ENCODE measurements around the gene UBAC1.
A peak's percentile ranks its signal among the peaks of the same experiment; 100 is the strongest.

Gene UBAC1

DNA sequence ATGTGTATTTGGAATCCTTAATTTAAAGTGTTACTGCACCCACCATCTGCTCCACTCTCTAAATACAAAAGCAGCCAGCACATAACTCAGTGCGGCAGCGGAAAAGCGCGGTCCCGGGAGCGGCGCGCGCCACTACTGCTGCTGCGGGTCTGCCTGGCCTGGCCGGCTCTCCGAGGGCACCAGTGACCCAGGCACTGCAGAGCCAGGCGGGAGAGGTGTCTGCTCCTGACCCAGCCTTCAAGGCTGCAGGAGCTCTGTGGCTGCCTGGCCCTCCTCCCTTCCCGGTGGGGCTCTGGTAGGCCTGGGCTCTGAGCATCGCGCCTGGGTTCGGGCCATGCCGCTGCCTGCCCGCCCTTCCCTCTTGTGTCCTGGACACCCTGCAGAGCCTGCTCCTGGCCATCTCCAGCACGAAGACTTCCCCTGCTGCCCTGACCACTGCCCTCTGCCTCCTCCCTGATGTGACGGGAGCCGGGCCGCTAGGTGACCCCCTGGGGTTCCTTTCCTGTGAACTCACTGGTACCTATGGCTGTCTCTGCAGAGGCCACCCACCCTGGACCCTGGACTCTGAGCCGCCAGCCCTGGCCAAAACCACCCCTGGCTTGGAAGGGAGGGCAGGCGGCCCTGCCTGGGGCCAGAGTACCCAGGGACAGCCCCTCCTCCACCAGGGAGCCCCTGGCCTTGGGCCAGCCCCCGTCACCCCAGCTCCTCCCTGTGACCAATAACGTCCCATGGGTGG is 32.8 kb upstream of the UBAC1 start:
- DNase-seq = no peak

DNA sequence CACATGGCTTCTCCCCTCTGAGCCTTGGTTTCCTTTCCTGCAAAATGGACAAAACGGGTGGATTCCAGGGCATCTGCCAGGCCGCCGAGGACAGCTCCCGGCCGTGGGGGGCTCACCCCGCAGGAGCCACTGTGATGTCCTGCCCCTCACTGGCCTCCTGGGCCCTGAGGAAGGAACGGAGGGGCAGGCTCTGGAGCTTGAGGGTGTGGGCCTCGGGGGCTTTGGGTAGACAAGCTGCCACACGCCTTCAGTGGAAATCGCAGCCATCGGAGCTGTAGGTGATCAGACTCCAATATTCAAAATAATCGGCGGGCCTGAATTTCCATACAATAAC is 32.2 kb upstream of the UBAC1 start:
- no peak for DNase-seq

DNA sequence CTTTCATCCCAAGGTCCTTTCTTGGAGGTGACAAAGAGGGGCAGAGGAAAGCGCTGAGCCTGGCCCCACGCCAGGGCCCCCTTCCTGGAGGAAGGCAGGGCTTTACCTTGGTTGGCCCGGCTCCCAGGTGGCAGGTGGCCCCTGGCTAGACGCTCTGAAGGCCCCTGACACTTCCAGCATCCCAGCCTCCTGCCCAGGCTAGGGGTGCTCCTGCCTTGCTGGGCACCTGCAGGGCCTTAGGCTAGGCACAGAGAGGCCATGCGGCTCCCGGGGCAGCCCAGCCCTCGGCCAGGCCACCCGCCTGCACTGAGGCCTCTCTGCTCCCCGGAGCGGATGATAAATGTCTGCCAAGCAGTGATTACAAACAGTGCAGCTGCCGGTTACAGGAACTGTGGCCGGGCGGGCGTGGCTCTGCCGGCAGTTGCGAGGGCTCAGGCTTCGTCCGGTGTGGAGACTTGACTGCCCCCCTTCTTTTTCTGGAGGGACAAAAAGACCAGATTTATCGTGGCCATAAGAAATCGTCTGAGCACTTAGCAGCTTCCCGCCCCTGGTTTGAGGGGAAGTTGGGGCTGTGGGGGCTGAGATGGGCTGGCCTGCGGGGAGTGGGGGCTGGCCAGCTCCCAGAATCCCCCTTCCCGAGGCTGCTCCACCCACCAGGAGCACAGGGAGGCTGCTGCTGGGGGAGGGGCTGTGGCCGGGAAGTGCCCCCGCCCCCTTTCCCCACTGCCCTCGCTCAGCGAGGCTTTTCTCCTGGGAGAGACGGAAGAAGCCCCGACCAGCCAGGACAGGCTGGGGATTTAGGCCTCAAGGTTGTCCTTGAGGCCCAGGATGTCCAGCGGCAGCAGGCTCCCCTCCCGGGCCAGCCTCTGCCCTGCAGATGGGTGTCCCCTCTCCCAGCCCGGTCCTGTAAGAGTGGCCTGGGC is 31.6 kb upstream of the UBAC1 start:
- no peak for DNase-seq

DNA sequence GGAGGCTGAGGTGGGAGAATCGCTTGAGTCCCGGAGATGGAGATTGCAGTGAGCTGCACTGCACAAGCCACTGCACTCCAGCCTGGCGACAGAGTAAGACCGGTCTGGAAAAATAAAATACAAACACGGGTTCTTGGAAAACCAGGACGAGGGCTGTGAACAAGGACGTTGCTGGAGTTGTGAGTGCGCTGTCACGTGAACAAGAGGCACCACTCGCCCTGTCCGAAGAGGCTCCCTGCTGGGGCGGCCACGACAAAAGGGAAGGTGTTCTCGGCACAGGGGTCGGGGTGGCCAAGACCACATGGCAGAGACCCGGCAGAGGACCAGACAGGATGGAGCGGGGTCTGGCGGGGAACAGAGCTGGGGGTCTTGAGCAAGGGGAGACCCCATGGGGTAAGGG is 30.6 kb upstream of the UBAC1 start:
- DNase-seq = no peak

DNA sequence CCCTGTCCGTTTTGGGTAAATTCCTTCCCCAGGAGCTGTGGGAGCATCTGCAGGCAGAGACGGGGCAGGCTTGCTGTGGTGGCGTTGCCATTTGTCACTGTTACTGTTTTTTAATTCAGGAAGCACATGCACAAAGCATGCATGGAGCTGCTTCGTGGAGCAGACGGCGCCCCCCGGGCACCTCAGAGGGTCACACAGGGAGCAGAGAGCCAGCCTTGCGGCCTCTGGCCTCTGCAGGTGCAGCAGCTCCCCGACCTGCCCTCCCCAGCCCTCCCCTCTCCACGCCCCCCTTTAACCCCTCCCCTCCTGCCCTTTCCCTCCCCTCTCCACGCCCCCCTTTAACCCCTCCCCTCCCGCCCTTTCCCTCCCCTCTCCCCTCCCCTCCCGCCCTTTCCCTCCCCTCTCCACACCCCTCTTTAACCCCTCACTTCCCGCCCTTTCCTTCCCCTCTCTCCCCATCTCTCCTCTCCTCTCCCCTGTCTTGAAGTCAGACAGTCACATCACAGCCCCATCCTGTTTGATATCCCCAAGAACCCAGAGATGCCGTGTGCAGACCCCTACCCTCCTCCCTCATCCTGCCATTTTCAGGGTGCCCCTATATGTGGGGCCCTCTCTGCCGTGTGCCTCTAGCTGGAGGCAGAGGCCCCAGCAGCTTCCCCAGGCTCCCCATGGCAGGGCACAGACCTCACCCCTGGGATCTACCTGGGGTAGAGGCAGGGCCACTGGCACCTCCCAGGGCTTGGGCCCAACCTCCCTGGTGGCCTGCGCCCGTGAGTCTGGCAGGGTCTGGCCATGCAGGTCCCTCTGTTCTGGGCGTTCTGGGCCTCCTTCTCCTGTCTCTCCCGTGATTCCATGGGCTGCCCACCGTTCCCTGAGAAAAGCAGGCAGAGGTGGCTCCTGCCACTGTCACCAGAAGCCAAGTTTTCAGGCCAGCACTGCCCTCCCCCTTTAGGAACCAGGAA is 29.6 kb upstream of the UBAC1 start:
- DNase-seq = peak; percentile 21

DNA sequence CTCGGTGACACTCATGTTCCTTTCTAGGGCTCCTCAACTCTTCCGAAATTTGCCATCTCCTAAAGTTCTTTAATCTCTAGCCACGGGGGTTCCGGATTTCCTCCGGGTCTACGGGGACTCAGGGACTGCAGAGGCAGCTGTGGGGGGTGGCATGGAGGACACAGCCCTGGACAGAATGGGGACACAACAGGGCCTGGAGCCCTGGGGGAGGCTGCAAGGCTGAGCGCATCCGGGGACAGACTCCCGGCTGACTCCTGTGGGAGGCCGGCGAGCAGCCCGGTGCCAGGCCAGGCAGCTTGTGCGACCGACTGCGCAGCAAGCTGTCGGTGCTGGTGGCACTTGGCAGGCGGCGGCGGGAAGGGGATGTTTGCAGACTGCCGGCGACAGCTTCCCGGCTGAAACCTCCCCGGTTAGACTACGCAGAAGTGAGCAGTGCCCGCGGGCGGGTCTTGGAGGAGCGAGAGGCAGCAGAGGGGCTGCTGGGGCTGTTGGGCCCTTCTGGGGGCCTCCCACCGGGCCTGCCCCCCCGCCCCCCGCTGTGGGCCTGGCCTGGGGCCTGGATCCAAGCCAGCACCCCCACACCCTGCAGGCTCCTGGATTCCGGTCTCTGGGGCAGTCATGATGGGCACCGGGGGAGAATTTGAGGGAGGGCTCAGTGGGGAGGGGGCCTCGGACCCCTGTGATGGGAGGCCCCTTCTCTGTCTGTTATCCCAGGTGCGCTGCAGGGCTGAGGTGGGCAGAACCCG is 28.7 kb upstream of the UBAC1 start:
- DNase-seq = peak; percentile 57

DNA sequence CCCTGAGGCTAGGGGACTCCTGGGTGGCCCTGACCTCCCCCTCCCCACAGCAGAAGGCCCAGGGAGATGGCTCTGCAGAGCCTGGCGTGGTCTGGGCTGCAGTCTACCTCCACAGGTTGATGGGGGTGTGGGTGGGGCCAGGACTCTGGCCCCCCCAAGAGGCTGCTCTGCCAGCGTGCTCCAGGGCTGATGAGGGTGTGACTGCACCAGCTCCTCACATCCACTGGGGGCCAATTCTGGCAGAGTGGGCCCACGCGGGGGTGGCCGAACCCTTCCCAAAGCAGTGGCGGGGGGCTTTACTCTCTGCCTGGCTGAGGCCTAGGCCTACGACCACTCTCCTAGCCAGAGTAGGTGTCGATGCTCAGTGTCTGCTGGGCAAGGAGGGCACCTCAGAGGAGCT is 28.0 kb upstream of the UBAC1 start:
- no peak for DNase-seq

DNA sequence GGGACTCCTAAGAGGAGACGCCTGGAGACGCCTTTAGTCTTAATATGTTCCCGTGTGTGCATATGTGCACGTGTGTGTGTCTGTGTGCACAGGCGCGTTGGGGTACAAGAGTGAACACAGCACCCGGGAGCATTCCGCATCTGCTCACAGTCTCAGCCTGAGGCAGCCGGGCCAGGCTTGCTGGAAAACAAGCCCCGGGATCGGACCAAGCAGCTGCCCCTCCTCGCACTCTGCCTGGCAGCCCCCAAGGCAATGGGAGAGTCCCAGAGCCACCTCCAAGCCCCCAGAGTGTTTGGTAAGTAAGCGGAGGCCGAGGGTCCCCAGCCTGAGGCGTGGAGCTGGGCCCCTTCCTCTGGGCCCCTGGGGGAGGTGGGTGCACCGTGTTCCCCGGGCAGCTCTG is 27.3 kb upstream of the UBAC1 start:
- no peak for DNase-seq

DNA sequence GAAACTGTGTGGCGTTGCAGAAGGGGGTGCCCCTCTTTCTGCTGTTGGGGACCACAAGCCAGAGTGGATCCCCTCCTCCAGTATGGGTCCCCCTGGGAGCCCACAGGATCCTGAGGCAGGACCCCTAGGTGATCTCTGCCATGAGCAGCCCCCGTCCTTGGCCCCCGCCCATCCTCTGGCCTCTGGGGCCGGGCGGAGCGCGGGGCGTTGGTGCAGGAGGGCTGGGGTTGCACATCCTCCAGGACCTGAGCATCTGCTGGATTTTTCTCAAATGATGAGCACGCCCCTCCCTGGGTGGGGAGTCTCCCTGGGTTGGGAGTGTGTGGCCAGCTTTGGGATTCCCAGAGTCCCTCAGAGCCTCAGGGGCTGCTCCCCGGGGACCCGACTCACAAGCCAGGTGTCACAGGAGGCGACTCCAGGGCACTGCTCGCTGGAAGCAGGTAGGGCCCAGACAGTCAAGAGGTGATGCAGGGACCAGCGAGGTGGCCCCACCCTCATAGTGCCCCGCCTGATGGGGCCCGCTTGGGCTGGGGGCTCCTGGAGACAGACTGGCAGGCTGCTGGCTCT is 26.7 kb upstream of the UBAC1 start:
- no peak for DNase-seq

DNA sequence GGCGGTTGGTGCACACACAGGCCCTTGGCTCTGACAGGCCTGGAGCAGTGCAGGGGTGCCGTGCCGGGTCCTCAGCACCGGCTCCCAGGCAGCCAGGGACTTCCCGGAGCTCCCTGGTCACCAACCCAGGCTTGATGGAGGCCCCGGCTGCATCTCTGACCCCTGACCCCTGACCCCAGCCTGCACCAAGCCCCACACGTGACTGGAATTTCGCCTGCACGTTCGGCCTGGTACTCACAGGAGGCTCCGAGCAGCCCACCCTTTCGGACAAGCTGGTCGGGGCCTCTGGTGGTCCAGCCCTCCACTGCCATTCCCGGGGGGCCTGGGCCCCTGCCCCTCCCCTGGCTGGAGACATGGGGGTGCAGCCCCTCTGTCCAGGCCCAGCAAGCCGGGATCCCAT is 25.4 kb upstream of the UBAC1 start:
- no peak for DNase-seq

DNA sequence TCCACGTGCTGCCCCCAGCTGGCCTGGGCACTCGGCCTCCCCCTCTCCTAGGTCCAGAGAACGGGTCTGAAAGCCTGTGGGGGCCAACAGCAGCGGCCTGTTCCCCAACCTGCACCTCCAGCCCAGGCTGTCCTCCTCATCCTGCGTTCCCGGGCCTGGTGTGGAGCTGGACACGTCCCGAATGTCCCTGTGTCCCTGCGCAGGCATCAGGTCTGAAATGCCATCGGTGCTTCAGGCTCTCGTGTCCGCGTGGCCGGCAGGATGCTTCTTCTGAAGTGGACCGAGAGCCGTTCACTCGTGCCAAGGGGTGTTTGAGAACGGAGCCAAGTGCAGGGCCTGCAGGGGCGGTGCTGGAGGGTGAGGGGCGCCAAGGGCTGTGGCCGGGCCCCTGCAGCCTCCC is 24.7 kb upstream of the UBAC1 start:
- DNase-seq = no peak

DNA sequence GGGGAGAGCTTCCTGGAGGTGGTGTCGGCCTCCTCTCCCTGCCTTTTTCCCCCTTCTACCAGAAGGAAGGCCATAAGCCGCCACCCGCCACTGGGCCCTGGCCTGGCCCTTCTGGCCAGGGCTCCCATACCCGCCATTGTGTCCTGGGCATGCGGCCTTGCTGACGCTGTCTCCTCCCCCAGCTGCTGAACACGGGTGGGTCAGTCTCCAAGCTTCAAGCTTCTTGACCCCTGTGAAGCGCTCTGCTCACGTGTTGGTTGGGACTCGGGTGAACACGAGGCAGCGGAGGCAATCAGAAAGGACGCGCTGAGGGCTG is 24.2 kb upstream of the UBAC1 start:
- DNase-seq = no peak

DNA sequence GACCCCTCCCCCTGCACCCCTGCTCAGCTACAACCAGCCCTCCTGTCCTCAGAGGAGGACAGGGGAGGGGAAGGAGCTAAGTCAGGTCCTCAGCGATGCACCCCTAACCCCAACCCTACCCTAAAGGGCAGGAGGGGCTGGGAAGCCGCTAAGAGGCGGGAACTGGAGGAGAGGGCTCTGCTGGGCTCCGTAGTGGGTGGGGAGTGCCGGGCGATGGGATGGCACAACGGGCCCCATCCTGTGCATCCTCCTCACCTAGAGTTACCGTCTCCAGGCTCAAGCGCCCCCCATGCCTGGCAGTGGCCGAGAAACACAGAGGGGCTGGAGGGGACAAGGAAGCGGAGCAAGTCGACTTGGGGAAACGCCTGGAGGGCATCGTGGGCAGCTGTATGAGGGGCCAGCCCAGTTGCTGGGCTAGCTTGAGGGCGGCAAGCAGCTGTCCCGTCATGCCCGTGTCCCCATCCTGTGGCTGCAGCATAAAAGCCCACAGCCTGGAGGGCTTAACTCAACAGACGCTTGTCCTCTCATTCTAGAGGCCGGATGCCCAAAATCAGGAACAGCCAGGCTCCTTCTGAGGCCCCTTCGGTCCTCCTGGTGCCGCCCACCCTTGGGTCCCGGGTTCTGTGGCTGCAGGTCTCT is 23.0 kb upstream of the UBAC1 start:
- DNase-seq = no peak

DNA sequence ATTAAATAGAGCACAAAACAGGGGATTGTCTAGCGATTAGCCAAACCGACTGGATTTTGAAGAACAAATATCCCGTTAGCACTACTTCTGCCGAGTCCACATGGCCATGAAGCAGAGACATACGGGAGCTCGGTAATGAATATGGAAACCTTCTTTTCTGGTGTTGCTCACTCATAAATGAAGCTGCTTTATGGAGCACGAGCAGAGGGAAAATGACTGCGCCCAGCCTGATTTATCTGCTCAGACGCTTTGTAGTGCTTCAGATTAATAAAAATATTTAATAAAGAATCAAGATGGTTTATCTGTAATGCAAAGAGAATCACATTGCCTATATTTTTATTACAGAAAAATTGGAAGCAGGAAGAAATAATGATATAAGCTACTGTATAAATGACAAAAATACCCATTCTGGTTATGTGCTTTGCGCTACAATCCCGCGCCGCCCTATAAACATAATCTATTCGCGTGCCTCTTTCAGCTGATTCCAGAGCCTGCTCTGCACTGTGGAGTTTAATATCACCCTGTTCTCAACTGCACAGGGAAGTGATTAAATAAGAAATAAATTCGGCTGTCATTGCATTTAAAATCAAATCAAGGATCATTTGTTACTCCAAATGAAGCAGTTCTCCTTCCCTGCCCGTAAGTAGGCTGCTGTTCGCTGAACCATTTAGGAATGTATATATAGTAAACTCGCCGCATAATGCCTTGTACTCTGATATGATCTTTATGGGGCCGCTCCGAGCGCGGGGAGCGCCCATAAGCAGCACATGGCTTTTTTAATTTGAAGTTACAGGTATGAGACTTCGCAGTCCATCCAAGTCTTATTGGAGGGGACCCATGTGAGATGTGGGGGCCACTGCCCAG is 22.3 kb upstream of the UBAC1 start:
- no peak for DNase-seq

DNA sequence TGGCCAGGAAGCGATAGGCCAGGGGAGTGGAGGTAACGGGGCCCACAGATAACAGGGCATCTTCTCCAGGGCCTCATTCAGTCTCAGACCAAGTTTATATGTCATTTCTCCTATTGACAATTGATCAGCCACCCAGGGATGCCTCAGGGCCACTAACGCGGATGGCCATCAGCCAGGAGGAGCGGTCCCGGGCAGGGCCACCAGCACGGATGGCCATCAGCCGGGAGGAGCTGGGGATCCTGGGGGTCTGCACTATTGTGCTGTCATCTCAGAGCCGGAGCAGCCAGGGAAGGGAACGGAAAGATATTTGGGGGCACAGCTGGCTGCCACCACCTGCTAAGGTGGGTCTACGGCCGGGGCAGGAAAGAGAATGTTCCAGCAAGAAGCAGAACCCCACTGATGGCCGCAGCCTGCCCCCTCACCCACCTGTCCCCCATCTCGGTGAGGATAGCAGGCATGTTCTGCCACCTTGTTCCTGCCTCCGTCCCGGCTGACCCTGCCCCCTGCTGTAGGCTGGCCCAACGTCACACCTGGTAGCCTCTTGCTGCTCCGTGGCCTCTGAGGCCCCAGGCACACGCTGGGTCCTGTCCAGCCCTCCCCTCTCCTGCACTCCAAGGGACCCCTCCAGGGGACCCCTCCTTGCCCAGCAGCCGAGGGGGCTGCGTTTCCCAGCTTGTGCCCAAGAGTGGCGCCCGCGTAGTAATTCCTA is 21.5 kb upstream of the UBAC1 start:
- no peak for DNase-seq

DNA sequence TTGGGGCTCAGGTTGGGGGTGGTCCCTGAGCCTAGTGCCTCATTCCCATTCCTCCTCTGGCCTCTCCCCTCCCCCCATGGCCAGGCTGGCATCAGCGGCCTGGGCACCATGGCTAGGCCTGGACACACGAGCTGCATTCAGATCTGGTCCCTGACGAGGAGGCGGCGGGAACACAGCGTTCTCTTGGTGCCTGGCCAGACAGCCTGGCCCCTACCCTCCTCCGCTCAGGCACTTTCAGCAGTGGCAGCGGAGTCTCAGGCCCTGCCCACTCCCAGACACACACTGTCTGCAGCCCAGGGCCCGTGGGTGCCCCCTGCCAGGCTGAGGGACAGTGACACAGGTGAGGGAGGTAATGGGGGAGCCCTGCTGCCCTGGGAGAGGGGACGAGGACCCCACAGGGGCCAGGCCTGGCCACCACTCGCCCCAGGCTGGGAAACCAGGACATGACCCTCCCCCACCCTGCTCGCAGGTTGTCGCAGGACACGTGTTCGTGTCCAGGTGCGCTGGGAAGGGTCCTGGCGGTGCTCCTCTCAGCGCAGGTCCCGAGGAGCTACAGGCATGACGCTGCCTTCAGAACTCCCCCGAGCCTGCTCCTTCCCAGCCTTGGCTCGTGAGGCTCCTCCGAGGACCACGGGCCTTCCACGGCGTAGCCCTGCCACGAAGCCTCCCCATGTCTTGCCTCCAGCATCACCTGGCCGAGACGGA is 19.9 kb upstream of the UBAC1 start:
- DNase-seq = no peak

DNA sequence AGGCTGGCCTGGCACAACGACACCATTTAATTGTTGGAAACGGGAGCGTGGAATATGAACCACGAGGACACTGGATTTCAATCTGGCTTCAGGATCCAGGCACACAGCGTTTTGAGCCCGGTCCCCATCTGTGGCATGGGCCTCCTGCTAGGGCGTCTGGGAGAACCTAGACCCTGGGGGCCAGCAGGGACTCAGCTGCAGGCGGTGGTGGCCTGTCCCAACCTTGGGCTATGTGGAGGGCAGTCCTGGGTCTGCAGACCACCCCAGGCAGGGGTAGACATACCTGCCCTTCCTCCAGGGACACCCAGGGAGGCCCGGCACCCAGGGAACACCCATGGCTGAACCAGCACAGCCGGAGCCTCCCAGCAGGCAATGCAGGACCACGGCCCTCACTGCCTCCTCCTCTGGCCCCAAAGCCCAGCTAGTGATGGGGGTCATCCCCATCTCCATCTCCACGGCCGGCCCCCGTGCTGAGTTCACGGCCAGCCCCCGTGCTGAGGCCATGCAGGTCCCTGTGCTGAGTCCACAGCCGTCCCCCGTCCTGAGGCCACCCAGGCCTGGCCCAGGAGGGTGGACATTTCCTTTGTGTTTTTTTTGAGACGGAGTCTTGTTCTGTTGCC is 18.5 kb upstream of the UBAC1 start:
- no peak for DNase-seq

DNA sequence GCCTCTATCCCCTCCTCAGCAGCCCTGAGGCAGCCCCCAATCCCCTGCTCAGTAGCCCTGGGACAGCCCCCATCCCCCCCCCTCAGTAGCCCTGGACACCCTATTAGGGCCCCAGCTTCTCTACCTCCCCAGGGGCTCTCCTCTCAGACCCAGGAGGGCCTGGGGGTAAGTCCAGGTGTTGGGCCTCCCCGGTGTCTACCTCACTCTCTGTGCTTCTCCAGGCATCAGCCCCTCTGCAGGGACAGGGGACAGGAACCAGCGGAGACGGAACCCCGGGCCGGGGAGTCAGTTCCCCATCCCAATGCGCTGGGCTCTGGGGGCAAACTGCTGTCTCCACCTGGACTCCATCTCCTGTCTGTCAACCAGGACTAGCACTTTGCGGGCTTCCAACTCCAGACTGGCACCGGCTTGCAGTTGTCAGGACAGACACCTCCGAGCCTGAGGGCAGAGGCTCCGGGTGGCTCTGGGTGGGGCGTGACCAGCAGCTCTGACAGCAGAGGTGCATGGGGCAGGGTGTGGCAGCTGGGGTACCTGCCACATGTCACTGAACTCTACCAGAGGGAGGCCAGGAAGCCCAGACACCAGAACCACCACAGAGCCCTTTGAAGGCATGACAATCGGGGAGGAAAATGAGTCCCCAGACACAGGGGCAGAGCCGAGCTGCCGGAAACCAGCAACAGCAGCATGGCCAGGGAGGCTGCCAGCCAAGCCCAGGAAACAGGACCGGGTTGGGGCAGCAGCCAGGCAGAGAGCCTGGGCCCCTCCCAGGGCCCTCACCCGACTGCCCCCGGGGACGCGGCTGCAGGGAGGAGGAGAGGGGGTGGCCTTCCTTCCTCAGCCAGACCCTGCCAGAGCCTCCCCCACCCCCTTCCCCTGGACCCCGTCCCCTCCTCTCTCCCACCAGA is 17.7 kb upstream of the UBAC1 start:
- DNase-seq = no peak
